ENCODE results near the gene NUCB2.

GRCh38 chr11:17238377-17238776, 38.2 kb upstream of the NUCB2 start:
- TF ChIP-seq TEAD4 (IDR thresholded peaks at IDR 0.05) (no peak), TAF1 (IDR thresholded peaks at IDR 0.05; ENCODE audit: low read depth) (no peak), MAX (IDR thresholded peaks at IDR 0.05) (no peak), EP300 (IDR thresholded peaks at IDR 0.05; ENCODE audit: borderline replicate concordance) (no peak), EGR1 (IDR thresholded peaks at IDR 0.05) (no peak), YY1 (IDR thresholded peaks at IDR 0.05; ENCODE audit: low read depth) (no peak), RAD21 (IDR thresholded peaks at IDR 0.05; ENCODE audit: low read depth) (no peak), ZBTB7A (IDR thresholded peaks at IDR 0.05; ENCODE audit: low read depth) (no peak), FOXM1 (IDR thresholded peaks at IDR 0.05; ENCODE audit: borderline replicate concordance, low read depth) (no peak), REST (IDR thresholded peaks at IDR 0.05; ENCODE audit: low read depth) (no peak), CEBPB (IDR thresholded peaks at IDR 0.05) (no peak)
